Coronary artery (tissue), 2 donors: ENCODE data around the gene LRP4.

Experiments used
- DNase-seq: peaks from one replicate; pipeline ENCODE4 v3.0.0-alpha.2; 2017; ENCODE audit warnings: low spot score
- H3K27ac ChIP-seq, 2 donors: fragments of 200-600 bp; sonication (generic); one replicate each; pipeline ENCODE4 v1.5.1; 2016 to 2019
- H3K4me3 ChIP-seq: fragments of 200-600 bp; sonication (generic); 2 replicates; pipeline ENCODE4 v1.5.1; 2016; ENCODE audit warnings: mild to moderate bottlenecking, moderate library complexity
- TF ChIP-seq, protein P1 (sequence below): fragments of 200-600 bp; sonication (generic); IDR thresholded peaks from one replicate; pipeline ENCODE4 v1.5.1; 2019; ENCODE audit warnings: antibody characterized with exemption

The LRP4 gene

DNA sequence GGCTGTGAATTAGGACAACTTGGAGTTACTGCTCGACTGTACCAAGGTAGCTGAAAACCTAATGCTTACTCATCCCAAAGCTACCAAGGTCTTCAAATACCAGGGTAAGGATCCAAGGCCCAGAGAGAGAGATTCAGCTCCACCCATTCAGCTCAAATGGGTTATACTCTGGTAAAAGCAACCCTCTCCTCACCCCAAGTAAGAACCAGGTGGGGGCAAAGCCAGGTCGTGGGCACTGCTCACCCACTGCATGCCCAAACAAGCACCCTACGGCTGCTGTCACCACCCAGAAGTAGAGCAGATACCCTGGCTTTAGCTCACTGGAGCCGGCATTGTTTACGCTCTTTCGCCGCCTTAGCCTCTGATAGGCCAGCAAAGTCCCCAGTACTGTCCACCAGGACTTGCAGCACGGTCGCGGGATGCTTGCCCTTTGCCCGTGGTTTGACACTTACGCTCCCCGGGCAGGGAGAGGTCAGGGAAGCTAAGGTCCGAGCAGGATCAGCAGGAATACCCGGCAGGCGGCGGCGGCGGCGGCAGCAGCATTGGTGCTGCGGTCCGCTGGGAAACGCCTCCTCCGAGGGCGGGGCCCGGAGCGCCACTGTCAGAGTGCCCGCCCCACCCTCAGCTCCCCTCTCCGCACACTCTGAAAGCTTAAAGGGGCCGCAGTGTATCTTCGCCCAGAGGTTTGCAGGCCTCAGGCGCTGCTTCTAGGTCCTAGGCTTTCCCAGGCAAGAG is 91.9 kb downstream of the LRP4 start:
- H3K27ac ChIP-seq = peak overlapping the region; percentile 62 to 90
- TF ChIP-seq, protein P1, sequence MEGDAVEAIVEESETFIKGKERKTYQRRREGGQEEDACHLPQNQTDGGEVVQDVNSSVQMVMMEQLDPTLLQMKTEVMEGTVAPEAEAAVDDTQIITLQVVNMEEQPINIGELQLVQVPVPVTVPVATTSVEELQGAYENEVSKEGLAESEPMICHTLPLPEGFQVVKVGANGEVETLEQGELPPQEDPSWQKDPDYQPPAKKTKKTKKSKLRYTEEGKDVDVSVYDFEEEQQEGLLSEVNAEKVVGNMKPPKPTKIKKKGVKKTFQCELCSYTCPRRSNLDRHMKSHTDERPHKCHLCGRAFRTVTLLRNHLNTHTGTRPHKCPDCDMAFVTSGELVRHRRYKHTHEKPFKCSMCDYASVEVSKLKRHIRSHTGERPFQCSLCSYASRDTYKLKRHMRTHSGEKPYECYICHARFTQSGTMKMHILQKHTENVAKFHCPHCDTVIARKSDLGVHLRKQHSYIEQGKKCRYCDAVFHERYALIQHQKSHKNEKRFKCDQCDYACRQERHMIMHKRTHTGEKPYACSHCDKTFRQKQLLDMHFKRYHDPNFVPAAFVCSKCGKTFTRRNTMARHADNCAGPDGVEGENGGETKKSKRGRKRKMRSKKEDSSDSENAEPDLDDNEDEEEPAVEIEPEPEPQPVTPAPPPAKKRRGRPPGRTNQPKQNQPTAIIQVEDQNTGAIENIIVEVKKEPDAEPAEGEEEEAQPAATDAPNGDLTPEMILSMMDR = no peak
- peak overlapping the region; percentile 94 for H3K4me3 ChIP-seq
- DNase-seq = peak; percentile 86

GRCh38 chr11:46808799-46809431 is 109.4 kb downstream of the LRP4 start:
- DNase-seq = no peak
- H3K27ac ChIP-seq = no peak overlapping the region
- no peak overlapping the region for H3K4me3 ChIP-seq
- TF ChIP-seq, protein P1 = no peak
